GM23338 (cell line): ENCODE measurements around the gene OSBPL3. TPM values are rescaled to one million over a fixed set of nuclear protein-coding genes. Genes with fewer than 3 reads are reported as not detected.

ENCODE experiments used
- ATAC-seq: fragments of 200-7000 bp; cut with Tn5 transposase; 3 replicates; pipeline ENCODE4 v1.9.1; 2020
- DNase-seq: peaks from one replicate; pipeline ENCODE4 v3.0.0-alpha.2; 2015; ENCODE audit warnings: low spot score
- H2AFZ ChIP-seq: fragments of 200-600 bp; sonication (generic); 2 replicates; pipeline ENCODE4 v1.8.0; 2016; ENCODE audit warnings: antibody characterized with exemption, mild to moderate bottlenecking, moderate library complexity
- H3F3A ChIP-seq: fragments of 200-600 bp; sonication (generic); replicated peaks from 2 replicates; pipeline ENCODE4 v1.8.0; 2017; ENCODE audit warnings: antibody characterized with exemption, mixed run types, low read depth
- H3K27ac ChIP-seq: fragments of 200-600 bp; sonication (generic); 2 replicates; pipeline ENCODE4 v1.6.1; 2016; ENCODE audit warnings: low read depth
- H3K27me3 ChIP-seq: fragments of 200-600 bp; sonication (generic); 2 replicates; pipeline ENCODE4 v1.8.0; 2016; ENCODE audit warnings: mild to moderate bottlenecking, mixed run types, moderate library complexity; ENCODE audit not compliant: insufficient read depth
- H3K36me3 ChIP-seq: fragments of 200-600 bp; sonication (generic); 2 replicates; pipeline ENCODE4 v1.8.0; 2016; ENCODE audit warnings: mild to moderate bottlenecking; ENCODE audit not compliant: insufficient read depth
- H3K4me1 ChIP-seq: fragments of 200-600 bp; sonication (generic); 2 replicates; pipeline ENCODE4 v1.8.0; 2016; ENCODE audit warnings: mild to moderate bottlenecking, moderate library complexity; ENCODE audit not compliant: insufficient read depth
- H3K4me2 ChIP-seq: fragments of 200-600 bp; sonication (generic); 2 replicates; pipeline ENCODE4 v1.7.1; 2017; ENCODE audit warnings: mixed run types
- H3K4me3 ChIP-seq: fragments of 200-600 bp; sonication (generic); 2 replicates; pipeline ENCODE4 v1.6.1; 2016; ENCODE audit warnings: mixed run types
- H3K79me2 ChIP-seq: fragments of 200-600 bp; sonication (generic); replicated peaks from 2 replicates; pipeline ENCODE4 v1.8.0; 2017; ENCODE audit warnings: mild to moderate bottlenecking; ENCODE audit not compliant: insufficient read depth
- H3K9me2 ChIP-seq: fragments of 200-600 bp; sonication (generic); 2 replicates; pipeline ENCODE4 v1.8.0; 2017; ENCODE audit not compliant: insufficient read depth
- H4K20me1 ChIP-seq: fragments of 200-600 bp; sonication (generic); replicated peaks from 2 replicates; pipeline ENCODE4 v1.8.0; 2017; ENCODE audit warnings: mild to moderate bottlenecking; ENCODE audit not compliant: insufficient read depth
- H3K27ac Mint-ChIP-seq: 2 replicates; pipeline ENCODE4 v1.8.0; 2020; ENCODE audit warnings: inconsistent platforms, mild to moderate bottlenecking, moderate library complexity, mixed read lengths
- H3K27me3 Mint-ChIP-seq: 3 replicates; pipeline ENCODE4 v1.8.0; 2022; ENCODE audit warnings: low read depth, mild to moderate bottlenecking, moderate library complexity, mixed read lengths, inconsistent platforms; ENCODE audit not compliant: insufficient read depth, poor library complexity
- H3K36me3 Mint-ChIP-seq: 3 replicates; pipeline ENCODE4 v1.8.0; 2021; ENCODE audit warnings: low read depth, mild to moderate bottlenecking, inconsistent platforms, moderate library complexity, mixed read lengths
- H3K4me1 Mint-ChIP-seq: 3 replicates; pipeline ENCODE4 v1.8.0; 2020; ENCODE audit warnings: mild to moderate bottlenecking, inconsistent platforms, mixed read lengths
- H3K4me3 Mint-ChIP-seq: 3 replicates; pipeline ENCODE4 v1.8.0; 2021; ENCODE audit warnings: moderate library complexity, mild to moderate bottlenecking, inconsistent platforms, mixed read lengths
- H3K9me3 Mint-ChIP-seq: 3 replicates; pipeline ENCODE4 v1.8.0; 2020; ENCODE audit warnings: moderate library complexity, mild to moderate bottlenecking, inconsistent platforms, mixed read lengths
- CREB1 ChIP-seq: fragments of 250-450 bp; sonication (Bioruptor Pico); IDR thresholded peaks from 2 replicates; pipeline ENCODE4 v1.5.0; 2020; ENCODE audit warnings: low read depth, mild to moderate bottlenecking, moderate library complexity
- EZH2 ChIP-seq: fragments of 200-600 bp; sonication (generic); IDR thresholded peaks from one replicate; pipeline ENCODE4 v1.8.0; 2017; ENCODE audit warnings: antibody characterized with exemption, mild to moderate bottlenecking, low read depth; ENCODE audit not compliant: unreplicated experiment
- EZH2phosphoT487 ChIP-seq: fragments of 200-600 bp; sonication (generic); IDR thresholded peaks from one replicate; pipeline ENCODE4 v1.8.1; 2018; ENCODE audit warnings: antibody characterized with exemption; ENCODE audit not compliant: unreplicated experiment
- JUNB ChIP-seq: IDR thresholded peaks from one replicate; pipeline ENCODE4 v1.6.1; 2016; ENCODE audit warnings: antibody characterized with exemption; ENCODE audit not compliant: unreplicated experiment
- NANOG ChIP-seq: IDR thresholded peaks from 2 replicates; pipeline ENCODE4 v1.6.1; 2016; ENCODE audit warnings: antibody characterized with exemption, borderline replicate concordance
- POLR2AphosphoS5 ChIP-seq: IDR thresholded peaks from 2 replicates; pipeline ENCODE4 v1.6.1; 2016; ENCODE audit warnings: antibody characterized with exemption, low read depth
- STAT1 ChIP-seq: IDR thresholded peaks from one replicate; pipeline ENCODE4 v1.6.1; 2016; ENCODE audit warnings: antibody characterized with exemption; ENCODE audit not compliant: unreplicated experiment
- ZNF114 ChIP-seq: fragments of 250-450 bp; sonication (Bioruptor Pico); IDR thresholded peaks from 2 replicates; pipeline ENCODE4 v1.5.0; 2020; ENCODE audit warnings: mild to moderate bottlenecking, moderate library complexity
- ZNF331 ChIP-seq: fragments of 250-450 bp; sonication (Bioruptor Pico); IDR thresholded peaks from 2 replicates; pipeline ENCODE4 v1.5.0; 2020; ENCODE audit warnings: low read depth, mild to moderate bottlenecking, moderate library complexity
- polyA plus RNA-seq: library from polyadenylated mRNA; unstranded; fragments of >200 nt; fragmentation: Nextera tagmentation; extraction: Ambion mirVana; gene quantifications from 2 replicates; pipeline ENCODE4 v1.2.1, GENCODE V29; 2016
- total RNA-seq: library from RNA; depleted of rRNA; stranded (reverse); fragments of >200 nt; shearing (Covaris generic); gene quantifications from 2 replicates; pipeline ENCODE4 v1.2.3, GENCODE V29; 2014
- TF ChIP-seq, protein P1 (sequence below): IDR thresholded peaks from 2 replicates; pipeline ENCODE4 v1.6.1; 2016; ENCODE audit warnings: antibody characterized with exemption
- TF ChIP-seq, protein P2 (sequence below): fragments of 250-450 bp; sonication (Bioruptor Pico); IDR thresholded peaks from 2 replicates; pipeline ENCODE4 v1.5.0; 2020; ENCODE audit warnings: mild to moderate bottlenecking, moderate library complexity
- TF ChIP-seq, protein P3 (sequence below): IDR thresholded peaks from one replicate; pipeline ENCODE4 v1.6.1; 2018; ENCODE audit warnings: antibody characterized with exemption; ENCODE audit not compliant: unreplicated experiment
- TF ChIP-seq, protein P4 (sequence below), 2 experiments: fragments of 200-600 bp in 1 of 2; sonication (generic) in 1 of 2; conservative IDR thresholded peaks; 2 replicates each; pipeline versions ENCODE4 v1.5.1 to v1.6.1; 2016 to 2017; ENCODE audit warnings: antibody characterized with exemption in 2 of 2, low read depth in 2 of 2, mild to moderate bottlenecking in 2 of 2, moderate library complexity in 1 of 2

Gene OSBPL3
- total and polyA plus RNA-seq, 2 experiments from 2014 or later, result 7.2 to 15.7 TPM

DNA sequence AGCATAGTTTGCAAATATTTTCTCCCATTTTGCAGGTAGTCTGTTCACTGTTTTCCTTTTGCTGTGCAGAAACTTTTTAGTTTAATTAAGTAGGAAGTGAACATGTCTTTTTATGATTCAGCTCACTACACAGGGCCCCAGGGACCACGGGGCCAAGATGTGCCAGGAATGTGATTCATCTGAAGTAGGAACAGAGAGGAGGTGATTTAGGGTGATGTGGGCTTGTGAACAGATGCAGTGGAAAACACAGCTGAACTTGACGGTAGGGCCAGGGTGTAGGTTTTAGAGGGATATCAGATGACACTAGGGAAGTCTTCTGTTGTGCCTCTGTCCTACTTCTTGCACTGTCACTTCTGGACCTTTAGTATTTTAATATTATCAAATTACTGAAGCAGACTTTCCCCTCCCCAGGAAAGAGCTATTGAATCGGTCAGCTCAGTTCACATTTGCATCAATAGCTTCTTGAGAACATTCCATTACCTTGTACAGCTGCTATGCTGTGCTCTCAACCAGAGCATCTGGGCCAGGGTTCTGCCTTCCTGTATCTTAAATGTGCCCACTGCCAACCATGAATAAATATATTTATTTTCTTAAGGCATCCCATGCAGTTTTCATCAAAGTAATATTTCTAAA, 96.9 kb downstream of the OSBPL3 start:
- no peaks in the 10 kb centered on the region for H3K9me3 Mint-ChIP-seq
- ATAC-seq (no peak), DNase-seq (no peak)
- no peak overlapping the region for H3K27ac ChIP-seq
- H3K27ac Mint-ChIP-seq, result no peak overlapping the region
- no peaks in the 10 kb centered on the region for H3K27me3 ChIP-seq
- H3K27me3 Mint-ChIP-seq, result peaks cover 5% of the 10 kb centered on the region
- H2AFZ ChIP-seq, result no peak overlapping the region
- TF ChIP-seq EZH2phosphoT487 (no peak), ZNF331 (CRISPR knock-in tag) (no peak), STAT1 (no peak), JUNB (no peak), ZNF114 (CRISPR knock-in tag) (no peak), EZH2 (no peak), CREB1 (CRISPR knock-in tag) (no peak), NANOG (no peak), POLR2AphosphoS5 (no peak)
- TF ChIP-seq, protein P1, sequence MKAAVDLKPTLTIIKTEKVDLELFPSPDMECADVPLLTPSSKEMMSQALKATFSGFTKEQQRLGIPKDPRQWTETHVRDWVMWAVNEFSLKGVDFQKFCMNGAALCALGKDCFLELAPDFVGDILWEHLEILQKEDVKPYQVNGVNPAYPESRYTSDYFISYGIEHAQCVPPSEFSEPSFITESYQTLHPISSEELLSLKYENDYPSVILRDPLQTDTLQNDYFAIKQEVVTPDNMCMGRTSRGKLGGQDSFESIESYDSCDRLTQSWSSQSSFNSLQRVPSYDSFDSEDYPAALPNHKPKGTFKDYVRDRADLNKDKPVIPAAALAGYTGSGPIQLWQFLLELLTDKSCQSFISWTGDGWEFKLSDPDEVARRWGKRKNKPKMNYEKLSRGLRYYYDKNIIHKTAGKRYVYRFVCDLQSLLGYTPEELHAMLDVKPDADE, result no peak
- TF ChIP-seq, protein P2, sequence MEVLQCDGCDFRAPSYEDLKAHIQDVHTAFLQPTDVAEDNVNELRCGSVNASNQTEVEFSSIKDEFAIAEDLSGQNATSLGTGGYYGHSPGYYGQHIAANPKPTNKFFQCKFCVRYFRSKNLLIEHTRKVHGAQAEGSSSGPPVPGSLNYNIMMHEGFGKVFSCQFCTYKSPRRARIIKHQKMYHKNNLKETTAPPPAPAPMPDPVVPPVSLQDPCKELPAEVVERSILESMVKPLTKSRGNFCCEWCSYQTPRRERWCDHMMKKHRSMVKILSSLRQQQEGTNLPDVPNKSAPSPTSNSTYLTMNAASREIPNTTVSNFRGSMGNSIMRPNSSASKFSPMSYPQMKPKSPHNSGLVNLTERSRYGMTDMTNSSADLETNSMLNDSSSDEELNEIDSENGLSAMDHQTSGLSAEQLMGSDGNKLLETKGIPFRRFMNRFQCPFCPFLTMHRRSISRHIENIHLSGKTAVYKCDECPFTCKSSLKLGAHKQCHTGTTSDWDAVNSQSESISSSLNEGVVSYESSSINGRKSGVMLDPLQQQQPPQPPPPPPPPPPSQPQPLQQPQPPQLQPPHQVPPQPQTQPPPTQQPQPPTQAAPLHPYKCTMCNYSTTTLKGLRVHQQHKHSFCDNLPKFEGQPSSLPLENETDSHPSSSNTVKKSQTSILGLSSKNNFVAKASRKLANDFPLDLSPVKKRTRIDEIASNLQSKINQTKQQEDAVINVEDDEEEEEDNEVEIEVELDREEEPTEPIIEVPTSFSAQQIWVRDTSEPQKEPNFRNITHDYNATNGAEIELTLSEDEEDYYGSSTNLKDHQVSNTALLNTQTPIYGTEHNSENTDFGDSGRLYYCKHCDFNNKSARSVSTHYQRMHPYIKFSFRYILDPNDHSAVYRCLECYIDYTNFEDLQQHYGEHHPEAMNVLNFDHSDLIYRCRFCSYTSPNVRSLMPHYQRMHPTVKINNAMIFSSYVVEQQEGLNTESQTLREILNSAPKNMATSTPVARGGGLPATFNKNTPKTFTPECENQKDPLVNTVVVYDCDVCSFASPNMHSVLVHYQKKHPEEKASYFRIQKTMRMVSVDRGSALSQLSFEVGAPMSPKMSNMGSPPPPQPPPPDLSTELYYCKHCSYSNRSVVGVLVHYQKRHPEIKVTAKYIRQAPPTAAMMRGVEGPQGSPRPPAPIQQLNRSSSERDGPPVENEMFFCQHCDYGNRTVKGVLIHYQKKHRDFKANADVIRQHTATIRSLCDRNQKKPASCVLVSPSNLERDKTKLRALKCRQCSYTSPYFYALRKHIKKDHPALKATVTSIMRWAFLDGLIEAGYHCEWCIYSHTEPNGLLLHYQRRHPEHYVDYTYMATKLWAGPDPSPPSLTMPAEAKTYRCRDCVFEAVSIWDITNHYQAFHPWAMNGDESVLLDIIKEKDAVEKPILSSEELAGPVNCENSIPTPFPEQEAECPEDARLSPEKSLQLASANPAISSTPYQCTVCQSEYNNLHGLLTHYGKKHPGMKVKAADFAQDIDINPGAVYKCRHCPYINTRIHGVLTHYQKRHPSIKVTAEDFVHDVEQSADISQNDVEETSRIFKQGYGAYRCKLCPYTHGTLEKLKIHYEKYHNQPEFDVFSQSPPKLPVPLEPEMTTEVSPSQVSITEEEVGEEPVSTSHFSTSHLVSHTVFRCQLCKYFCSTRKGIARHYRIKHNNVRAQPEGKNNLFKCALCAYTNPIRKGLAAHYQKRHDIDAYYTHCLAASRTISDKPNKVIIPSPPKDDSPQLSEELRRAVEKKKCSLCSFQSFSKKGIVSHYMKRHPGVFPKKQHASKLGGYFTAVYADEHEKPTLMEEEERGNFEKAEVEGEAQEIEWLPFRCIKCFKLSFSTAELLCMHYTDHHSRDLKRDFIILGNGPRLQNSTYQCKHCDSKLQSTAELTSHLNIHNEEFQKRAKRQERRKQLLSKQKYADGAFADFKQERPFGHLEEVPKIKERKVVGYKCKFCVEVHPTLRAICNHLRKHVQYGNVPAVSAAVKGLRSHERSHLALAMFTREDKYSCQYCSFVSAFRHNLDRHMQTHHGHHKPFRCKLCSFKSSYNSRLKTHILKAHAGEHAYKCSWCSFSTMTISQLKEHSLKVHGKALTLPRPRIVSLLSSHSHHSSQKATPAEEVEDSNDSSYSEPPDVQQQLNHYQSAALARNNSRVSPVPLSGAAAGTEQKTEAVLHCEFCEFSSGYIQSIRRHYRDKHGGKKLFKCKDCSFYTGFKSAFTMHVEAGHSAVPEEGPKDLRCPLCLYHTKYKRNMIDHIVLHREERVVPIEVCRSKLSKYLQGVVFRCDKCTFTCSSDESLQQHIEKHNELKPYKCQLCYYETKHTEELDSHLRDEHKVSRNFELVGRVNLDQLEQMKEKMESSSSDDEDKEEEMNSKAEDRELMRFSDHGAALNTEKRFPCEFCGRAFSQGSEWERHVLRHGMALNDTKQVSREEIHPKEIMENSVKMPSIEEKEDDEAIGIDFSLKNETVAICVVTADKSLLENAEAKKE (CRISPR knock-in tag), result no peak
- TF ChIP-seq, protein P3, sequence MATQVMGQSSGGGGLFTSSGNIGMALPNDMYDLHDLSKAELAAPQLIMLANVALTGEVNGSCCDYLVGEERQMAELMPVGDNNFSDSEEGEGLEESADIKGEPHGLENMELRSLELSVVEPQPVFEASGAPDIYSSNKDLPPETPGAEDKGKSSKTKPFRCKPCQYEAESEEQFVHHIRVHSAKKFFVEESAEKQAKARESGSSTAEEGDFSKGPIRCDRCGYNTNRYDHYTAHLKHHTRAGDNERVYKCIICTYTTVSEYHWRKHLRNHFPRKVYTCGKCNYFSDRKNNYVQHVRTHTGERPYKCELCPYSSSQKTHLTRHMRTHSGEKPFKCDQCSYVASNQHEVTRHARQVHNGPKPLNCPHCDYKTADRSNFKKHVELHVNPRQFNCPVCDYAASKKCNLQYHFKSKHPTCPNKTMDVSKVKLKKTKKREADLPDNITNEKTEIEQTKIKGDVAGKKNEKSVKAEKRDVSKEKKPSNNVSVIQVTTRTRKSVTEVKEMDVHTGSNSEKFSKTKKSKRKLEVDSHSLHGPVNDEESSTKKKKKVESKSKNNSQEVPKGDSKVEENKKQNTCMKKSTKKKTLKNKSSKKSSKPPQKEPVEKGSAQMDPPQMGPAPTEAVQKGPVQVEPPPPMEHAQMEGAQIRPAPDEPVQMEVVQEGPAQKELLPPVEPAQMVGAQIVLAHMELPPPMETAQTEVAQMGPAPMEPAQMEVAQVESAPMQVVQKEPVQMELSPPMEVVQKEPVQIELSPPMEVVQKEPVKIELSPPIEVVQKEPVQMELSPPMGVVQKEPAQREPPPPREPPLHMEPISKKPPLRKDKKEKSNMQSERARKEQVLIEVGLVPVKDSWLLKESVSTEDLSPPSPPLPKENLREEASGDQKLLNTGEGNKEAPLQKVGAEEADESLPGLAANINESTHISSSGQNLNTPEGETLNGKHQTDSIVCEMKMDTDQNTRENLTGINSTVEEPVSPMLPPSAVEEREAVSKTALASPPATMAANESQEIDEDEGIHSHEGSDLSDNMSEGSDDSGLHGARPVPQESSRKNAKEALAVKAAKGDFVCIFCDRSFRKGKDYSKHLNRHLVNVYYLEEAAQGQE, result no peak
- TF ChIP-seq, protein P4, sequence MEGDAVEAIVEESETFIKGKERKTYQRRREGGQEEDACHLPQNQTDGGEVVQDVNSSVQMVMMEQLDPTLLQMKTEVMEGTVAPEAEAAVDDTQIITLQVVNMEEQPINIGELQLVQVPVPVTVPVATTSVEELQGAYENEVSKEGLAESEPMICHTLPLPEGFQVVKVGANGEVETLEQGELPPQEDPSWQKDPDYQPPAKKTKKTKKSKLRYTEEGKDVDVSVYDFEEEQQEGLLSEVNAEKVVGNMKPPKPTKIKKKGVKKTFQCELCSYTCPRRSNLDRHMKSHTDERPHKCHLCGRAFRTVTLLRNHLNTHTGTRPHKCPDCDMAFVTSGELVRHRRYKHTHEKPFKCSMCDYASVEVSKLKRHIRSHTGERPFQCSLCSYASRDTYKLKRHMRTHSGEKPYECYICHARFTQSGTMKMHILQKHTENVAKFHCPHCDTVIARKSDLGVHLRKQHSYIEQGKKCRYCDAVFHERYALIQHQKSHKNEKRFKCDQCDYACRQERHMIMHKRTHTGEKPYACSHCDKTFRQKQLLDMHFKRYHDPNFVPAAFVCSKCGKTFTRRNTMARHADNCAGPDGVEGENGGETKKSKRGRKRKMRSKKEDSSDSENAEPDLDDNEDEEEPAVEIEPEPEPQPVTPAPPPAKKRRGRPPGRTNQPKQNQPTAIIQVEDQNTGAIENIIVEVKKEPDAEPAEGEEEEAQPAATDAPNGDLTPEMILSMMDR (conservative IDR thresholded peaks at IDR 0.05; ENCODE audit: low read depth in 2 of 2), result no peak
- no peak overlapping the region for H3K4me3 Mint-ChIP-seq
- no peak overlapping the region for H3K4me2 ChIP-seq
- H3K4me1 ChIP-seq, result peaks cover 39% of the 10 kb centered on the region
- no peaks in the 10 kb centered on the region for H3K9me2 ChIP-seq
- no peaks in the 10 kb centered on the region for H3K36me3 Mint-ChIP-seq
- H3F3A ChIP-seq, result no peaks in the 10 kb centered on the region
- H3K79me2 ChIP-seq, result no peaks in the 10 kb centered on the region
- H3K4me1 Mint-ChIP-seq, result peaks cover 46% of the 10 kb centered on the region
- no peaks in the 10 kb centered on the region for H3K36me3 ChIP-seq
- no peaks in the 10 kb centered on the region for H4K20me1 ChIP-seq
- no peak overlapping the region for H3K4me3 ChIP-seq
